ENCODE results near the gene ZNF407.

ZNF407 gene

GRCh38 chr18:74947417-74947816 is 349.7 kb downstream of the ZNF407 start:
- H3K4me3 ChIP-seq (ENCODE audit: low read depth, low read length): no peak overlapping the region
- no peak for DNase-seq (ENCODE audit: low read depth)
- in situ Hi-C loops (cut with HindIII; ENCODE audit: low sequenced_read_pairs): no loop called here
- TF ChIP-seq, protein P1, sequence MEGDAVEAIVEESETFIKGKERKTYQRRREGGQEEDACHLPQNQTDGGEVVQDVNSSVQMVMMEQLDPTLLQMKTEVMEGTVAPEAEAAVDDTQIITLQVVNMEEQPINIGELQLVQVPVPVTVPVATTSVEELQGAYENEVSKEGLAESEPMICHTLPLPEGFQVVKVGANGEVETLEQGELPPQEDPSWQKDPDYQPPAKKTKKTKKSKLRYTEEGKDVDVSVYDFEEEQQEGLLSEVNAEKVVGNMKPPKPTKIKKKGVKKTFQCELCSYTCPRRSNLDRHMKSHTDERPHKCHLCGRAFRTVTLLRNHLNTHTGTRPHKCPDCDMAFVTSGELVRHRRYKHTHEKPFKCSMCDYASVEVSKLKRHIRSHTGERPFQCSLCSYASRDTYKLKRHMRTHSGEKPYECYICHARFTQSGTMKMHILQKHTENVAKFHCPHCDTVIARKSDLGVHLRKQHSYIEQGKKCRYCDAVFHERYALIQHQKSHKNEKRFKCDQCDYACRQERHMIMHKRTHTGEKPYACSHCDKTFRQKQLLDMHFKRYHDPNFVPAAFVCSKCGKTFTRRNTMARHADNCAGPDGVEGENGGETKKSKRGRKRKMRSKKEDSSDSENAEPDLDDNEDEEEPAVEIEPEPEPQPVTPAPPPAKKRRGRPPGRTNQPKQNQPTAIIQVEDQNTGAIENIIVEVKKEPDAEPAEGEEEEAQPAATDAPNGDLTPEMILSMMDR (IDR thresholded peaks at IDR 0.05; ENCODE audit: low read depth, low read length, missing control alignments): no peak

DNA sequence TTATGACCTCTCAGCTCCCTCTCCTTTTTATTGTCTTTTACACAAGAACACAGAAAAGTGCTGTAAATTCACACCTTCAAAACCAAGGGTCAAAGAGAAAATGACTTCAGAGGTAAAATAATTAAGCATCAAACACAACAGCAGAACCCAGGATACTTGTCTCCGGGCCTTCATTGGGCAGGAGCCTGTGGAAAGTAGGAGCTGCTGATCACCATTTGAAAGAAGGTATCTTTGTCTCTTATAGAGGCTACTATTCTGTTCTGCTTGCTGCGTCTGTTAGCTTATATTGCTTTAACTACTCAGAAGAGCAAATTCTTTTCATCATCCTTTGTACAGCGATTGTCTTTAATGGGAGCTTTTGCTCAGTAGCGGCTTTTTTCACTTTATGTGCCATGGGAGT is 350.2 kb downstream of the ZNF407 start:
- no peak overlapping the region for H3K4me3 ChIP-seq (ENCODE audit: low read depth, low read length)
- DNase-seq (ENCODE audit: low read depth): no peak
- in situ Hi-C loops (cut with HindIII; ENCODE audit: low sequenced_read_pairs): no loop called here
- TF ChIP-seq, protein P1 (IDR thresholded peaks at IDR 0.05; ENCODE audit: low read depth, low read length, missing control alignments): no peak

GRCh38 chr18:74949611-74950010 is 351.9 kb downstream of the ZNF407 start:
- TF ChIP-seq, protein P1 (IDR thresholded peaks at IDR 0.05; ENCODE audit: low read depth, low read length, missing control alignments): no peak
- in situ Hi-C loops (cut with HindIII; ENCODE audit: low sequenced_read_pairs): no loop called here
- H3K4me3 ChIP-seq (ENCODE audit: low read depth, low read length): no peak overlapping the region
- DNase-seq (ENCODE audit: low read depth): no peak

- no peak overlapping the region for H3K4me3 ChIP-seq (ENCODE audit: low read depth, low read length)
- DNase-seq (ENCODE audit: low read depth): no peak
- in situ Hi-C loops (cut with HindIII; ENCODE audit: low sequenced_read_pairs): no loop called here
- TF ChIP-seq, protein P1 (IDR thresholded peaks at IDR 0.05; ENCODE audit: low read depth, low read length, missing control alignments): no peak
These were observed 352.8 kb downstream of the ZNF407 start for GRCh38 chr18:74950479-74950878.

DNA sequence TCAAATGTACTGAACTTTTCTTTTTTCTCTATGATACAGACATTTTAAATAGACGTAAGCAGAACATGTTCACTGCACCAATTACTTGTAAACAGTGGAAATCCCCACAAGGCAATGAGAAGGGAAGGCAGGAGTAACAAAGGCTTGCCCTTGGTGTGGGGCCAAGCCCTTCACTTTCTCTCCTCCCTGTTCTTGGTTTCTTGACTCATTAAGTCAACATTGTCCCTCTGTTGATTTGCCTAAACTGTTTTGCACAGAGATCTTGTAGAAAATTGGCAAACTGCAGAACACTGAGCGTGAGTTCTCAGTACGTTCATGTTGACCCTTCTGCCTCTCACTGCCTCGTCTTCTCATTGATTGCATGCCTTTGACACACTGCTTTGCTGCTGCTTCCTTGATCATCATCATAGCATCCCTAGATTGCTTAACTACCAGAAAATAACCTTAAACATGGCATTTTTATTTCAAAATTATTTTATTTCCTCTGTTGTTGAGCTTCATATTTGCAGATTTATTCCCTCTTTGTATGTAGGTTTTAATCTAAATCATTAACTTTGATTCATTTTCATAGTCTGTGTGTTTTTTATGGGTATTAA is 353.6 kb downstream of the ZNF407 start:
- no peak overlapping the region for H3K4me3 ChIP-seq (ENCODE audit: low read depth, low read length)
- TF ChIP-seq, protein P1 (IDR thresholded peaks at IDR 0.05; ENCODE audit: low read depth, low read length, missing control alignments): no peak
- in situ Hi-C loops (cut with HindIII; ENCODE audit: low sequenced_read_pairs): no loop called here
- DNase-seq (ENCODE audit: low read depth): peak; percentile 94

GRCh38 chr18:74957588-74958224 is 360.0 kb downstream of the ZNF407 start:
- H3K4me3 ChIP-seq (ENCODE audit: low read depth, low read length): no peak overlapping the region
- no peak for DNase-seq (ENCODE audit: low read depth)
- TF ChIP-seq, protein P1 (IDR thresholded peaks at IDR 0.05; ENCODE audit: low read depth, low read length, missing control alignments): no peak
- in situ Hi-C loops (cut with HindIII; ENCODE audit: low sequenced_read_pairs): no loop called here
